HG02610 (cell line): ENCODE results near the gene PFN1.
A peak's percentile ranks its signal among the peaks of the same experiment; 100 is the strongest.

Source experiments
- ATAC-seq: cut with Tn5 transposase; IDR thresholded peaks from one replicate; pipeline ENCODE4 v1.9.1; 2021; ENCODE audit warnings: mild to moderate bottlenecking, moderate library complexity; ENCODE audit not compliant: unreplicated experiment

The PFN1 gene

GRCh38 chr17:4948166-4948930 lies at the start of gene PFN1:
PFN1 (minus strand) TSS chr17:4948530; CDS start chr17:4948394, 136 bp downstream.
- ATAC-seq = no peak

- ATAC-seq = peak; percentile 88
Observed at GRCh38 chr17:4997302-4998026, 49.1 kb upstream of the PFN1 start, which contains the start of the genes INCA1 and KIF1C. INCA1 (minus strand) TSS chr17:4997522; CDS start chr17:4994437, 3,085 bp downstream. KIF1C (plus strand) TSS chr17:4997950; CDS start chr17:5000247, 2,297 bp downstream.

- ATAC-seq = no peak
Observed at GRCh38 chr17:4994081-4994595, 45.8 kb upstream of the PFN1 start.

- no peak for ATAC-seq
Observed at GRCh38 chr17:4987767-4988567, 39.6 kb upstream of the PFN1 start.

- ATAC-seq = peak; percentile 65
Observed at GRCh38 chr17:4986951-4987766, 38.8 kb upstream of the PFN1 start, which contains the start of gene CAMTA2. CAMTA2 (minus strand) TSS chr17:4987675; CDS start chr17:4986222, 1,453 bp downstream.

GRCh38 chr17:4986403-4986802 lies 38.1 kb upstream of the PFN1 start:
- ATAC-seq = no peak

- ATAC-seq = no peak
Observed at GRCh38 chr17:4982305-4982704, 34.0 kb upstream of the PFN1 start.

GRCh38 chr17:4980644-4981216 lies 32.4 kb upstream of the PFN1 start:
- no peak for ATAC-seq

GRCh38 chr17:4978726-4979125 lies 30.4 kb upstream of the PFN1 start:
- ATAC-seq = no peak

GRCh38 chr17:4974115-4974670 lies 25.9 kb upstream of the PFN1 start:
- no peak for ATAC-seq

GRCh38 chr17:4973256-4974114 lies 25.2 kb upstream of the PFN1 start:
- ATAC-seq = no peak

GRCh38 chr17:4972752-4973151 lies 24.4 kb upstream of the PFN1 start:
- no peak for ATAC-seq

- no peak for ATAC-seq
Observed at GRCh38 chr17:4972322-4972721, 24.0 kb upstream of the PFN1 start.

GRCh38 chr17:4971826-4972225 lies 23.5 kb upstream of the PFN1 start:
- ATAC-seq = no peak

GRCh38 chr17:4970273-4970672 lies 21.9 kb upstream of the PFN1 start:
- no peak for ATAC-seq

- ATAC-seq = no peak
Observed at GRCh38 chr17:4969551-4970173, 21.3 kb upstream of the PFN1 start.

- no peak for ATAC-seq
Observed at GRCh38 chr17:4969047-4969550, 20.8 kb upstream of the PFN1 start.
